Naive B cell (primary cell): ENCODE results near the gene KBTBD6. TPM values are rescaled to one million over a fixed set of nuclear protein-coding genes. Genes with fewer than 3 reads are reported as not detected.
A peak's percentile ranks its signal among the peaks of the same experiment; 100 is the strongest.
"Not testable (repeated sequence)": the region's sequence is repeated elsewhere in the genome, so short reads cannot be mapped to it uniquely, and the experiment has no call there.

Experiments
- ATAC-seq, 2 donors: fragments of 150-1000 bp; cut with Tn5 transposase; 2 replicates each; pipeline ENCODE4 v1.10.0; 2021; ENCODE audit warnings: low read depth in 2 of 2, mild to moderate bottlenecking in 2 of 2, moderate library complexity in 2 of 2
- DNase-seq: peaks from one replicate; pipeline ENCODE4 v3.0.0; 2022
- H3K27ac Mint-ChIP-seq, 6 donors: one replicate each; pipeline ENCODE4 v1.8.0; 2020 to 2022; ENCODE audit warnings: mild to moderate bottlenecking in 6 of 6, mixed read lengths in 6 of 6, moderate library complexity in 5 of 6, inconsistent platforms in 2 of 6
- H3K27me3 Mint-ChIP-seq, 3 donors: one replicate each; pipeline ENCODE4 v1.8.0; 2021 to 2022; ENCODE audit warnings: mixed read lengths in 3 of 3, mild to moderate bottlenecking in 1 of 3
- H3K36me3 Mint-ChIP-seq, 2 donors: one replicate each; pipeline ENCODE4 v1.8.0; 2020 to 2022; ENCODE audit warnings: mixed read lengths in 2 of 2, inconsistent platforms in 1 of 2, mild to moderate bottlenecking in 1 of 2
- H3K4me1 Mint-ChIP-seq, 3 donors: one replicate each; pipeline ENCODE4 v1.8.0; 2020 to 2022; ENCODE audit warnings: mixed read lengths in 3 of 3, inconsistent platforms in 1 of 3, mild to moderate bottlenecking in 1 of 3, moderate library complexity in 1 of 3
- H3K4me3 Mint-ChIP-seq, 8 donors: one replicate each; pipeline ENCODE4 v1.8.0; 2020 to 2022; ENCODE audit warnings: mild to moderate bottlenecking in 8 of 8, mixed read lengths in 8 of 8, moderate library complexity in 8 of 8, inconsistent platforms in 2 of 8
- H3K9me3 Mint-ChIP-seq, 7 donors: one replicate each; pipeline ENCODE4 v1.8.0; 2020 to 2022; ENCODE audit warnings: mixed read lengths in 7 of 7, mild to moderate bottlenecking in 5 of 7, inconsistent platforms in 2 of 7, moderate library complexity in 1 of 7
- polyA plus RNA-seq, 6 donors: library from polyadenylated mRNA; unstranded; fragments of 300-500 nt; fragmentation: Illumina TruSeq; gene quantifications; one replicate each; pipeline ENCODE4 v1.2.3, GENCODE V29; 2021; ENCODE audit warnings: low read depth in 6 of 6

KBTBD6 gene
- polyA plus RNA-seq, 6 donors from 2014 or later: 1.4 to 2.3 (median 1.9) TPM

DNA sequence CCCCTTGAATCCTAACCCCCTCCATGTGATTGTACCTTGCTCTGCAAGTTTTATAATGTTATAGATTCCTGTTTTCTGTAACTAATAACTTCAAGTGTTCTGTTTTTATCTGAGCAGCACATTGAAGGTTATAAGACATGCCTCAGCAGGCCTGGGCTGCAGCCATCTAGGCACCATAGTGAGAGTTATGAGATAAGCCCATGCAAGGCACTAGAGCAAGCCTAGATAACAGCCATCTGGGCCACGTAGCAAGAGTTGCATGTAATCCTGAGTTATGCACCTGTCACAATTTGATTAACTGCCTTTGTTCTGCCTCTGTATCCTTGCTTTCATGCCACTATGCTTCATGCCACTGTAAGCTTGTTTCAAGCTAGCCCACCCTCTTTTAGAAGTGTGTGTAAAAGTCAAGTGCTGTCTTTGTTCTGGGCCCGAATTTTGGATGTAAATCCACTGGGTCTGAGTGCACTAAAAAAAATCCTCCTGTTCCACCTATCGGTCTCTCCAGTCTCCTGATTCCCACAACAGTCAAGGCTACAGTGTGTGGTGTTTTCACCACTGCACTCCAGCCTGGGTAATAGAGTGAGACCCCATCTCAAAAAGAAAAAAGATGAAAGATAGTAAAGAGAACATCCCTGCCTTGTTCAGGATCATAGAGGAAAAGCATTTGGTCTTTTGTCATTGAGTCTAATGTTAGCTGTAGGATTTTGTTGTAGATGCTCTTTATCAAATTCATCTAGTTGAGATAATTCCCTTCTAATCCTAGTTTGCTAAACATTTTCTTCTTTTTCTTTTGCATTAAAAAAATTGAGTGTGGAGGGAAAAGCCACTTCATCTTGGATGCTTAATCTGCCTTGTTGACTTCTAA lies 16.0 kb upstream of the KBTBD6 start:
- Mint-ChIP-seq H3K36me3 (peaks cover 53 to 70% of the 10 kb centered on the region in 2 donors), H3K9me3 (peaks cover 17 to 83% (median 62%) of the 10 kb centered on the region in 7 donors), H3K4me1 (peaks cover 0 to 2% (median 0%) of the 10 kb centered on the region in 3 donors), H3K27me3 (no peaks in the 10 kb centered on the region), H3K27ac (peak overlapping the region in 2 of 6 donors; percentile 78 to 82), H3K4me3 (no peak overlapping the region)
- DNase-seq (no peak), ATAC-seq (no peak)

DNA sequence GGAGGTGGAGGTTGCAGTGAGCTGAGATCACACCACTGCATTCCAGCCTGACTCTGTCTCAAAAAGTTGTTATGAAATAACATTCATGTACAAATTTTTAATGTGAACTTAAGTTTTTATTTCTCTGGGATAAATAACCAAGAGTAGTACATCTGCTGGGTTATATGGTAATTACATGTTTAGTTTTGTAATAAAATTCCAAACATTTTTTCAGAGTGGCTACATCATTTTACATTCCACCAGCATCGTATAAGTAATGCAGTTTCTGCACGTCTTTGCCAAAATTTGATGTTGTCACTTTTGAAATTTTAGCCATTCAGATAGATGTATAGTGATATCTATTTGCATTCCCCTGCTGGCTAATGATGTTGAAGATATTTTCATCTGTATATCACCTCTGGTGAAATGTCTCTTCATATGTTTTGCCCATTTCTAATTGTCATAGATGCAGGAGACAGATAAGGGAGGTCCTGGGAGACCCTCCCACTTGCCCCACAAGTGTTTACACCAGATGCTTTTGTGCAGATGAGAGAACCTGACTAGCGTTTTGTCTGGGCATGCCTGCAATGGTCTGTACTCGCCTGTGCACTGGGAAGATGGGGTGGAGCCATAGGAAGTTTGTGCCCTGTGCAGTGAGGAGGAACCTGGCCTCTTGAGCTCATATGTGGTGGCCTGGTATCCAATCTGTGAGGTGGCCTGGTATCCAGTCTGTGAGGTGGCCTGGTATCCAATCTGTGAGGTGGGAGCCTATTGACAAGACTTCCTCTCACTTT lies 12.7 kb upstream of the KBTBD6 start:
- ATAC-seq (no peak), DNase-seq (no peak)
- Mint-ChIP-seq H3K27me3 (no peaks in the 10 kb centered on the region), H3K27ac (no peak overlapping the region), H3K4me3 (no peak overlapping the region), H3K9me3 (peaks cover 9 to 50% (median 38%) of the 10 kb centered on the region in 7 donors), H3K36me3 (peaks cover 34 to 44% of the 10 kb centered on the region in 2 donors), H3K4me1 (peaks cover 0 to 2% (median 0%) of the 10 kb centered on the region in 3 donors)

GRCh38 chr13:41144576-41144975 lies 12.0 kb upstream of the KBTBD6 start:
- H3K27me3 Mint-ChIP-seq: no peaks in the 10 kb centered on the region
- no peak for ATAC-seq
- no peak overlapping the region for H3K27ac Mint-ChIP-seq

GRCh38 chr13:41139296-41139966 lies 6.8 kb upstream of the KBTBD6 start:
- Mint-ChIP-seq H3K27me3 (no peaks in the 10 kb centered on the region), H3K36me3 (peaks cover 5 to 9% of the 10 kb centered on the region in 2 donors), H3K9me3 (peaks cover 0 to 4% (median 0%) of the 10 kb centered on the region in 7 donors), H3K4me3 (no peak overlapping the region), H3K4me1 (peaks cover 0 to 5% (median 4%) of the 10 kb centered on the region in 3 donors), H3K27ac (no peak overlapping the region)
- ATAC-seq: no peak
- DNase-seq: no peak

More at GRCh38 chr13:41144576-41144975, 12.0 kb upstream of the KBTBD6 start:
- no peak for DNase-seq
- Mint-ChIP-seq H3K9me3 (peaks cover 9 to 42% (median 30%) of the 10 kb centered on the region in 7 donors), H3K4me1 (no peaks in the 10 kb centered on the region), H3K4me3 (no peak overlapping the region), H3K36me3 (peaks cover 27 to 37% of the 10 kb centered on the region in 2 donors)

GRCh38 chr13:41137951-41138350 lies 5.3 kb upstream of the KBTBD6 start:
- peaks cover 5 to 9% of the 10 kb centered on the region in 2 donors for H3K36me3 Mint-ChIP-seq
- no peaks in the 10 kb centered on the region for H3K27me3 Mint-ChIP-seq
- H3K4me1 Mint-ChIP-seq: peaks cover 7 to 17% (median 13%) of the 10 kb centered on the region in 3 donors
- H3K27ac Mint-ChIP-seq: no peak overlapping the region
- ATAC-seq (no peak), DNase-seq (no peak)
- H3K4me3 Mint-ChIP-seq: no peak overlapping the region
- peaks cover 0 to 4% (median 0%) of the 10 kb centered on the region in 7 donors for H3K9me3 Mint-ChIP-seq

DNA sequence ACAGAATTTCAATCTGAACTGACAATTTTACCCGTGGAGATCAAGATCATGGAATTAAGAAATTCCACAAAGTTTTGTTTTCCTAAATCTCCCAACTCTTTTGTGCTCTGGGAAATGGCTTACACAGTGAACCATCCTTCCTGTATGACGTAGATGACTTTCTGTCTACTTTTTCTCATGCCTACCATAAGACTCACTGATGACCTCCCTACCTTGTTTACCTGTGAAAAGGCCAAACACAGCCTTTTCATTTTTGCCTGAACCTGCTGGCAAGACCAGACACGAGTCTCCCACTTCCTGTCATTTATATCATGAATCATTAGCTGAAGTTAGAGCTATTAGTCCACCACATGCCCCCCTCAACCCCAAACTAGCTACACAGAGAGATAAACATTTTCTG lies 4.6 kb upstream of the KBTBD6 start:
- H3K9me3 Mint-ChIP-seq: peaks cover 0 to 4% (median 0%) of the 10 kb centered on the region in 7 donors
- no peaks in the 10 kb centered on the region for H3K27me3 Mint-ChIP-seq
- peak overlapping the region in 1 of 6 donors; percentile 37 for H3K27ac Mint-ChIP-seq
- peaks cover 11 to 24% (median 20%) of the 10 kb centered on the region in 3 donors for H3K4me1 Mint-ChIP-seq
- DNase-seq: no peak
- ATAC-seq: no peak
- H3K36me3 Mint-ChIP-seq: peaks cover 5 to 9% of the 10 kb centered on the region in 2 donors
- peak overlapping the region in 1 of 8 donors; percentile 5 for H3K4me3 Mint-ChIP-seq

- Mint-ChIP-seq H3K36me3 (peaks cover 5 to 9% of the 10 kb centered on the region in 2 donors), H3K4me3 (peak overlapping the region in 1 of 8 donors; percentile 65), H3K9me3 (peaks cover 0 to 4% (median 0%) of the 10 kb centered on the region in 7 donors), H3K27me3 (no peaks in the 10 kb centered on the region), H3K4me1 (peaks cover 13 to 30% (median 28%) of the 10 kb centered on the region in 3 donors), H3K27ac (no peak overlapping the region)
- DNase-seq (no peak), ATAC-seq (no peak)
Observed at GRCh38 chr13:41136396-41137031, 3.9 kb upstream of the KBTBD6 start.

DNA sequence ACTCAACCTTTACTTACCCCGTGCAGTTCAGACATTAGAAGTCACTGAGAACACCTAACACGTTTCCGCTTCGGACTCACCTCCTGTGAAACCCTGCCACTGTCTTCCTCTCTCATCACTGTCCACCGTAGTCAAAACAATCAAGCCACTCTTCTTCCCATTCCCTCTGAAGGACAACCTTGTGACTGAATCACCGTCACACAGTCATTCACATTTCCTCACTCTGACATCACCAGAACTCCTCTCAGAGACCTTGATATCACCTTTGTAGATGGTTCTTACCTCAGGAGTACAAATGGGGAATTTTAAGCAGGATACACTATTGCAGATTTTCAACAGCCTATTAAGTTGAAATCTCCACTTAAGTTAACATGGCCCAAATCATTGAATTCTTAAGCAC lies 1.3 kb upstream of the KBTBD6 start:
- Mint-ChIP-seq H3K9me3 (peaks cover 0 to 4% (median 0%) of the 10 kb centered on the region in 7 donors), H3K4me1 (peaks cover 24 to 50% (median 41%) of the 10 kb centered on the region in 3 donors), H3K27me3 (no peaks in the 10 kb centered on the region), H3K36me3 (peaks cover 5 to 9% of the 10 kb centered on the region in 2 donors), H3K4me3 (peak overlapping the region; percentile 66 to 100 (median 98)), H3K27ac (peak overlapping the region in 2 of 6 donors; percentile 49 to 92)
- DNase-seq: no peak
- ATAC-seq: no peak

GRCh38 chr13:41131660-41132511 lies 716 bp downstream of the KBTBD6 start:
- peak; percentile 3 to 4 for ATAC-seq
- not testable (repeated sequence) for H3K27me3 Mint-ChIP-seq, DNase-seq, H3K36me3 Mint-ChIP-seq, H3K9me3 Mint-ChIP-seq
- Mint-ChIP-seq H3K27ac (peak overlapping the region; percentile 92 to 98 (median 94)), H3K4me1 (peaks cover 28 to 54% (median 36%) of the 10 kb centered on the region in 3 donors), H3K4me3 (peak overlapping the region; percentile 93 to 100 (median 99))

- ATAC-seq: not testable (repeated sequence)
- peak overlapping the region in 1 of 6 donors; percentile 92 for H3K27ac Mint-ChIP-seq
- H3K4me1 Mint-ChIP-seq: peaks cover 28 to 53% (median 36%) of the 10 kb centered on the region in 3 donors
Observed at GRCh38 chr13:41131189-41131588, 1.4 kb downstream of the KBTBD6 start.

GRCh38 chr13:41130356-41130755 lies 2.2 kb downstream of the KBTBD6 start:
- DNase-seq (no peak), ATAC-seq (no peak)
- Mint-ChIP-seq H3K27me3 (no peaks in the 10 kb centered on the region), H3K4me3 (peak overlapping the region in 6 of 8 donors; percentile 5 to 100 (median 96)), H3K9me3 (peaks cover 0 to 2% (median 0%) of the 10 kb centered on the region in 7 donors), H3K4me1 (peaks cover 28 to 53% (median 36%) of the 10 kb centered on the region in 3 donors), H3K36me3 (peaks cover 6 to 8% of the 10 kb centered on the region in 2 donors), H3K27ac (peak overlapping the region in 1 of 6 donors; percentile 57)

More at GRCh38 chr13:41131189-41131588, 1.4 kb downstream of the KBTBD6 start:
- not testable (repeated sequence) for H3K9me3 Mint-ChIP-seq, H3K27me3 Mint-ChIP-seq, H3K36me3 Mint-ChIP-seq, DNase-seq
- H3K4me3 Mint-ChIP-seq: peak overlapping the region; percentile 93 to 100 (median 99)

GRCh38 chr13:41127701-41128100 lies 4.9 kb downstream of the KBTBD6 start:
- no peak overlapping the region for H3K4me3 Mint-ChIP-seq
- ATAC-seq: no peak
- DNase-seq: no peak
- H3K27me3 Mint-ChIP-seq: no peaks in the 10 kb centered on the region
- peaks cover 0 to 2% (median 0%) of the 10 kb centered on the region in 7 donors for H3K9me3 Mint-ChIP-seq
- H3K27ac Mint-ChIP-seq: no peak overlapping the region
- H3K36me3 Mint-ChIP-seq: peaks cover 6 to 8% of the 10 kb centered on the region in 2 donors
- H3K4me1 Mint-ChIP-seq: peaks cover 21 to 38% (median 25%) of the 10 kb centered on the region in 3 donors
